ENCODE data around the gene EIF6.

The EIF6 gene

GRCh38 chr20:35235881-35236280 lies 48.7 kb downstream of the EIF6 start:
- DNase-seq (ENCODE audit: insufficient read length, low spot score) (no peak), FAIRE-seq (no peak)

DNA sequence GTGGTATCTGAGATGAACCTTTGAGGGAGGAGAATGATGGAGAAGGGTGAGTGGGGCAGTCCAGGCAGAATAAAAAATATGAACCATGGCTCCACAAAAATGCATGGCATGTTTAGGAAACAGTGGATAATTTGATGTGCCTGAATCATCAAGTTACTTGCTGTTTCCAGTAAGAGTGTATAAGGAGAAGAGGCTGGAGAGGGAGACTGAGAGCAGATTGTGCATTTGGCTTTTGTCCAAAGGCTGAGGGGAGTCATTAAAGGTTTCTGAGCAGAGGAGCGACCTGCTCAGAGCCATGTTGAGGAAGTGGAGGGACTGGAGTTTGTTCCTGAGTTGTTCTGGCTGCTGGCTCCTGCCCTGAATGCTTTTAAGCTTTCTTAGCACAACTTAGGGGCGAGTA lies 52.0 kb downstream of the EIF6 start:
- no peak for DNase-seq (ENCODE audit: insufficient read length, low spot score)
- no peak for FAIRE-seq

All from GM19239 (cell line).